ENCODE measurements around the gene GPS2.

Gene GPS2

GRCh38 chr17:7294614-7295153 is 20.5 kb downstream of the GPS2 start, which contains the start of gene YBX2:
YBX2 (minus strand) TSS chr17:7294639; CDS start chr17:7294500, 139 bp downstream.
- in situ Hi-C loops (cut with MboI; ENCODE audit: low sequenced_read_pairs), result loop anchor here (10.0 kb wide), 1 partner anchor 250 kb away; the partner anchor contains the start of gene SLC16A11

GRCh38 chr17:7293816-7294613 is 21.1 kb downstream of the GPS2 start:
- in situ Hi-C loops (cut with MboI; ENCODE audit: low sequenced_read_pairs), result loop anchor here (10.0 kb wide), 1 partner anchor 249 kb away; the partner anchor contains the start of gene SLC16A11

DNA sequence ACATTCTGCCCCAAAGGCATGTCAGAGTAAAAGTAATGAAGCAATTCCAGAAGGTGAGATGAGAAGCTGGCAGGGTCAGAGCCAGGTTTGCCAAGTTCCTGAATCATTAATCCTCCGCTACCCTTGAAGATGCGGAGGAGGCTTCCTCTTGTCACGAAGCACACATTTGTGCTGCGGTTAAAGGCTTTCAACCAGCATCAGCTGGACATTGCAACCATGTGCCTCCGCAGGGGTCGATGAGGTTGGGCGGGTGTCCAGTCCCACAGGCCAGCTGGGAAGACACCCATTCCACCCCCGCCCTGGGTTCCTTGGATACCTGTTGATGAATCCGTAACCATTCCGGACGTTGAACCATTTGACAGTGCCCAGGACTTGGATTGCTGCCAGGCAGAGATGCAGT is 22.0 kb downstream of the GPS2 start:
- in situ Hi-C loops (cut with MboI; ENCODE audit: low sequenced_read_pairs), result loop anchor here (10.0 kb wide), 1 partner anchor 248 kb away; the partner anchor contains the start of gene SLC16A11

DNA sequence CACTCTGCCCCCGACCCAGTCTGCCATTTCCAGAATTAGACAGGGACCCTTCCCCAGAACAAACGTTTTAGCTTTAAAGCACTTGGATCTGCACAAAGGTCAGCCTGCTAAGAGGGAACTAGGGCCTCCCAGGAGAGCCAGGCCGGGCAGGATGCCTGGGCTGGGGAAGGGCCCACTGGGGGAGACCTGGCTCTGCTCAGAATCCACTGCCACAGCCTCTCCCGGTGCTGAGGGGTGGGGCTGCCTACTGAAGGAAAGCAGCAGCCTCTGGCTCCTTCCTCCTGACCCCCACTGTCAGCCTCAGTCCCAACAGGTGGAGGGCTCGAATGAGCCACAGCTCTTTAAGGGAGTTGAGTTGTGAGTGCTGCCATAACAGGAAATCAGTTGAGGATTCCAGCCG is 22.4 kb downstream of the GPS2 start:
- in situ Hi-C loops (cut with MboI; ENCODE audit: low sequenced_read_pairs), result loop anchor here (10.0 kb wide), 1 partner anchor 248 kb away; the partner anchor contains the start of gene SLC16A11

- in situ Hi-C loops (cut with MboI; ENCODE audit: low sequenced_read_pairs), result loop anchor here (10.0 kb wide), 1 partner anchor 247 kb away; the partner anchor contains the start of gene SLC16A11
Measured at GRCh38 chr17:7292194-7292593, 23.0 kb downstream of the GPS2 start.

DNA sequence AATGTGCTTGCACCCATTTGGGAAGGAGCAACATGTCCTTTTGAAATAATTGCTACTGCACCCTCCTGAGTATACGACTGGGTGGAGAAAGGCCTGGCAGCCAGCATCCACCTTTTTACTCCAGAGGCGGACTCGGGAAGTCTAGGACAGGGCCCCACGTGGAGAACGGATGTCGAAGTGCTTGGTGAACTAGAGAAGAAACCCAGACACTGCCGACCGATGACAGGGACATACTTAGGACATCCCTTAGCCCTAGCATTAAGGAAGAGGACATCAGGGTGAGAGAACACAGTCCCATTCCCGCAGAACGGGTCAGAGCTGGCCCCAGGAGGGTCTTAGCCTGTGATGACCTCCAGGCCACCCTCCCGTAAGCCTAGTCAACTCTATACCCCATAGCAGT is 24.5 kb downstream of the GPS2 start:
- in situ Hi-C loops (cut with MboI; ENCODE audit: low sequenced_read_pairs), result loop anchor here (10.0 kb wide), 1 partner anchor 246 kb away; the partner anchor contains the start of gene SLC16A11

- in situ Hi-C loops (cut with MboI; ENCODE audit: low sequenced_read_pairs), result loop anchor here (10.0 kb wide), 1 partner anchor 245 kb away; the partner anchor contains the start of gene SLC16A11
Measured at GRCh38 chr17:7290166-7290565, 25.0 kb downstream of the GPS2 start.

GRCh38 chr17:7289256-7290032 is 25.7 kb downstream of the GPS2 start:
- in situ Hi-C loops (cut with MboI; ENCODE audit: low sequenced_read_pairs), result loop anchor here (10.0 kb wide), 1 partner anchor 245 kb away; the partner anchor contains the start of gene SLC16A11

- in situ Hi-C loops (cut with MboI; ENCODE audit: low sequenced_read_pairs), result no loop called here
Measured at GRCh38 chr17:7285679-7286078, 29.5 kb downstream of the GPS2 start.

GRCh38 chr17:7284911-7285310 is 30.2 kb downstream of the GPS2 start:
- in situ Hi-C loops (cut with MboI; ENCODE audit: low sequenced_read_pairs), result no loop called here

- in situ Hi-C loops (cut with MboI; ENCODE audit: low sequenced_read_pairs), result no loop called here
Measured at GRCh38 chr17:7283471-7284216, 31.5 kb downstream of the GPS2 start.

- in situ Hi-C loops (cut with MboI; ENCODE audit: low sequenced_read_pairs), result no loop called here
Measured at GRCh38 chr17:7282752-7283321, 32.3 kb downstream of the GPS2 start.

GRCh38 chr17:7281953-7282751 is 33.0 kb downstream of the GPS2 start:
- in situ Hi-C loops (cut with MboI; ENCODE audit: low sequenced_read_pairs), result no loop called here

- in situ Hi-C loops (cut with MboI; ENCODE audit: low sequenced_read_pairs), result no loop called here
Measured at GRCh38 chr17:7281074-7281952, 33.8 kb downstream of the GPS2 start, which contains the start of gene SLC2A4. SLC2A4 (plus strand) TSS chr17:7281718; CDS start chr17:7281935, 217 bp downstream.

- in situ Hi-C loops (cut with MboI; ENCODE audit: low sequenced_read_pairs), result no loop called here
Measured at GRCh38 chr17:7280519-7281073, 34.6 kb downstream of the GPS2 start.

GRCh38 chr17:7279448-7279847 is 35.7 kb downstream of the GPS2 start:
- in situ Hi-C loops (cut with MboI; ENCODE audit: low sequenced_read_pairs), result no loop called here

- in situ Hi-C loops (cut with MboI; ENCODE audit: low sequenced_read_pairs), result no loop called here
Measured at GRCh38 chr17:7266784-7267183, 48.4 kb downstream of the GPS2 start.

DNA sequence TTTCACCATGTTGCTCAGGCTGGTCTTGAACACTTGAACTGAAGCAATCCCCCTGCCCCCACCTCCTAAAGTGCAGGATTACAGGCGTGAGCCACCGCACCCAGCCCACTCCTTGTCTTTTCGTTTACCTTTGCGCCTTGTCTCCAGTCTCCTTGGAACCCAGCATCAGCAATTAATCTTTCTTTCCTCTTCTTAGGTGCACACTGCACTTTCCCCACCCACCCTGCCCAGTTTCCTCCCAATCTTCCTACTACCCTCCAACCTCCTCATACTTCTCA is 51.4 kb downstream of the GPS2 start:
- in situ Hi-C loops (cut with MboI; ENCODE audit: low sequenced_read_pairs), result no loop called here

Measured in HL-60/S4 (cell line).